Hematopoietic multipotent progenitor cell (in vitro differentiated cells): ENCODE measurements around the gene SCG5. TPM values are rescaled to one million over a fixed set of nuclear protein-coding genes. Genes with fewer than 3 reads are reported as not detected.
A peak's percentile ranks its signal among the peaks of the same experiment; 100 is the strongest.

ENCODE experiments used
- DNase-seq, 3 donors: peaks; one replicate each; pipeline ENCODE4 v3.0.0-alpha.2; 2011 to 2015; ENCODE audit warnings: low read depth in 2 of 3, low spot score in 2 of 3
- total RNA-seq: library from RNA; depleted of rRNA; stranded (reverse); fragments of >200 nt; gene quantifications from one replicate; pipeline ENCODE4 v1.2.3, GENCODE V29; 2012

The SCG5 gene
- total RNA-seq, 1 donor, result 0.27 TPM

DNA sequence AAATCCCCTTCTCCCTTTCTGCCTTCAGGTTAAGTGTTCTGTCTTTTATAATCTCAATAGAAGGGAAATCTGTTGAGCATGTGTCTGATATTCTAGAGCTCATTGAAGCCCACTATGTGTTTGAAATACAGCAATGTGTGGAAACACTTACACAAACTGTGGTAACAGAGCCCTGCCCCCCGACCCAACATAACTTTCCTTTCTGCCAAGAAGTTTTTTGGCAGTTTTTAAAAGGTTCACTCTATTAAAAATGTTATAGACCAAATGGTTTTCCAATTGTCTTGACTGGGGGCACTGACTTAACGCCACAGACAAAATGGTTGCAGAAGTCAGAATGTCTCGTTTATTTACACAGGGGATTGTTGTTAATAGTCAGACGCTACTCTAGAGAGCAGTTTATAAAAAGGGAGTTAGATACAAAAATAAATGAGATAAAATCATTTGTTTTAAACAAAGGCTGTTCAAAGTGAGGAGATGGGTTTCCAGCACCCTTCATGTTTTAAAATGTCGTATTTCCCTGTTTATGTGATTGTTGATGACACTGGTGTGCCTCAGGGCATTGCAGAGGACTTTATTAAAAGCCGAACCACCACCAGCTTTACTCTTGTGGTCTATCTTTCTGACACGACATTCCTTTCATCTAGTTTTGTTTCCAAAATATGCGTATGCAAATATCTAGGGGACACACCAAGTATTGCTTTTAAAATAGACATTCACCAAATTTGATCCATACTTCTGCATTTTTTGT, 49.6 kb downstream of the SCG5 start:
- no peak for DNase-seq

DNA sequence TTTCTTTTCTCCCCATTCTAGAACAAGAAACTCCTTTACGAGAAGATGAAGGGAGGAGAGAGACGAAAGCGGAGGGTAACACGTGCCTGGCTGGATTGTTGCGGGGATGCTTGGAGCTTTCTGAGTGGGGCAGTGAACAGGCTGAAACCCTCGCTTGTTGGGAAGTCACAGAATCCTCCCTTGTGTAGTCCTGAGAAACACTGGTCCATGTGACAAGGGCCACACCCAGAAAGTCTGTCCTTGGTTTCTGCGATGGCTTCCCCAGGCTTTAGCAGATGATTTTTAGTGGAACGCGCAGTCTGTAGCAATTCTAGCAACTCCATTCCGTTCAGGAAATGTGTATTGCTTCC, 50.2 kb downstream of the SCG5 start:
- no peak for DNase-seq

DNA sequence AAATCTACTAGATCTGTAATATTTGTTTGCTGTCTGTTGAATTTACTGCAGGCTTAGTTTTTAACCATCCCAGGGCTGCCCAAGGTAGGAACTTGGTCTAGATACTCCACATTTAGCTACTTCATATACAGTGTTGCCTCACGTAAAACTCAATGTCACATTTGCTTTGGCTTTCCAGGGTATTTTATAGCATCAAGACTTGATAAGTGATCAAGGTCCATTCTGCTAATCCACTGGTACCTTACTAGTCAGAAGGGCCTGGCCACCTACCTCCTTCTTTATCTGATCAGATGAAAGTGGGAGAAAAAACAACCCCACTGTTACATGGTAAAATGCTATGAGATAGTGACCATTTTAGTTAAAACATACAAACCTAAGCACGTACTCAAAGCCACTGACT, 50.8 kb downstream of the SCG5 start:
- no peak for DNase-seq

DNA sequence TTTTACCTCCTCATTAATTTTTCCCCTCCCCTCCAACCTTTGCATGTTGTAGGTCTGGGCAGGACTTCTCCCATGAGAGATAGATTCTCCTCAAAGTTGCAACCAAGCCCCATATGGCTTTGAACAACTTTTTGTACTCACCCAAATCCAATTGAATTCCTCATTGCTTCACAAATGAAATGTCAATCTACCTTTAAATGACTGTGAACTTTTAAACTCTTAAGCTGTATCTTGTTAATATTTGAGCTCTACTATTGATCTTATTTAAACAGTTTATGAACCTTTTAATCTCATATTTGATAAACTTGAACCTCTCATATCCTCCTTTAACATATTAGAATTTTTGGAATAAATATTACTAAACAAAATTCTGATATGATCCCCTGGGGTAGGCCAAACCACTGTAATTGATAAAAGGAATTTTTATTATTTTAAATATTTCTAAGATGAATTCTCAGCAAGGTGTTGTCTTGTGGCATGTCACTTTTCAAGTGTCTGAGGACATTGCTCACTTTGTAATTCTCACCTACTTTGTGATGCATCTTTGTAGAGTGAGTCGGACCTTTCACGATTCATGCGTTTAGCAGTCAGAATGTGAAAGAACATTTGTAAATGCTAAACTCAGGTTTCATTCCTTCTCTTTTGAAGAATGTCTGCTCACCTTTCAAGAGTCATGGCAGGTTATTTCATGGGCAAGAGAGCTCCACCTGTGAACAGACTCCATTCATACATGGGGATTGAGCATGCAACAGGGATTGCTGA, 52.9 kb downstream of the SCG5 start:
- no peak for DNase-seq

DNA sequence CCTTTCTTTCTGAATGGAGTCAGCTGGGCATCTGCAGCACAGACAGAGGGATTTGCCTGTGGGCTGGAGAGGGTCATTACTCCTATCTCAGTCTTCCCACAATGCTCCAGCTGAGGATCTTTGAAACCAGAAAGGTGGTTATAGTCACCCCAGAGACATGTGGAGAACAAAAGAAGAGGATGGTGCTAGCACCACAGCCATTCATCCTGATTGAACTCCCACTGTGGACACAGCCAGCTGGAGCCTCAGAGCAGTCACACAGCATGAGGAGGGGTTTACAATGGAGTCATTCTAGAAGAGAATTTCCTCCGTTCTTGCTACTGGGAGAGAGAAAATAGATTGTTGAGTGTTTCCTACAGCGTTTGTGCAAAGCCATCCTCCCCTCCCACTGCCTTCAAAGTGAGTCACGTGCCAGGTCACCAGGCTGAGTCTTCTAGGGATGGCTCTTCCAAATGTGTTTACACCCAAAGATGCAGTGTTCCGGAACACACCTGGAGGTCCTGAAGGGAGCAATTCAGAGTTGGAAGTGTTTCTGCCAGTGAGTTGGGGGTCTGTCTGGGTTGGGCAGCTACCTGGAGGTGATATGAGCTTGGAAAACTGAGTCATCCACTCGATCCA, 57.4 kb downstream of the SCG5 start:
- DNase-seq, result no peak

DNA sequence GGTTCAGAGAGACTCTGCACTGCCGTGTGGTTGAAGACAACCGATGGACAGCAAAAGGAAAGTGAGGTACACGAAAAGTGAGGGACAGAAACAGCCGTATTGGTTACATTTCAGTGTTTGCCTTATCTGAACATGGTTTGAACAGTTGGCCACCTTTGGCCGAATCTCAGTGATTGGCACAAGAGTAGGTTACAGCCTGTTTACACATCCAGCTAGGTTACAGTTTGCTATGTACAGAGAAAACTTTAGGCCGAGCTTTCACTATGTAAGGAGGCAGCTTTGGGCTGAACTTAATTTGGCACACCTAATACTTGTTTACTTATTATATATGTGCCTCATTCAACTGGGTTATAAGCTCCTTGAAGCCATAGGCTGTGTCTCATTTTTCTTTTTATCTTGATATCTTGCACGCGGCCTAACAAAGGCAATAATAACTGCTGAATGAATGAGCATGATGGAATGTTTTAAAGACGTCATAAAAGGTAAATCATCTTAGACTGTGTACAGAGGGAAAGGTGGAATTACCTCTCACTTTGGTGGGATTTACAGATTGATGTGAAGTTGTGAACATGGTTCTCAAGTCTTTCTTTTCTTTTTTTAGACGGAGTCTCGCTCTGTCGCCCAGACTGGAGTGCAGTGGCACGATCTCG, 59.1 kb downstream of the SCG5 start:
- no peak for DNase-seq

DNA sequence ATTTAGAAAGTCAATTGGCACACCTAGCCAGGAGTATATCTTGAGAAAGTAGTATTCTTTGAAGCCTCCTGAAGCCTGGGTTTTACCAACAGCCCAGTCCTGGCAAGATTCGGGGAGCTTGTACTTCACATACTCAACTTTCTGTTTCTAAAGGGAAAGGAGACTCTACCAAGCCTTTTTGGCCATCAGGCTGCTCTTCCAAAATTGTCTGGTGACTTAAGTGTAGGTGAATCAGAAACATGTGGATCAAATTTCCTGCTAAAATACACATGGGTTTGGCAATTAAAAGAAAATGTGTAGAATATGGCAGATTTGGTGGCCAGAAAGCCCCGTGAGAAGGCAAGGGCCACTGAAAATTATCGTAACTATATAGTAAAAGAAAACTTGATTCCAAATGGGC, 60.4 kb downstream of the SCG5 start:
- DNase-seq, result no peak

DNA sequence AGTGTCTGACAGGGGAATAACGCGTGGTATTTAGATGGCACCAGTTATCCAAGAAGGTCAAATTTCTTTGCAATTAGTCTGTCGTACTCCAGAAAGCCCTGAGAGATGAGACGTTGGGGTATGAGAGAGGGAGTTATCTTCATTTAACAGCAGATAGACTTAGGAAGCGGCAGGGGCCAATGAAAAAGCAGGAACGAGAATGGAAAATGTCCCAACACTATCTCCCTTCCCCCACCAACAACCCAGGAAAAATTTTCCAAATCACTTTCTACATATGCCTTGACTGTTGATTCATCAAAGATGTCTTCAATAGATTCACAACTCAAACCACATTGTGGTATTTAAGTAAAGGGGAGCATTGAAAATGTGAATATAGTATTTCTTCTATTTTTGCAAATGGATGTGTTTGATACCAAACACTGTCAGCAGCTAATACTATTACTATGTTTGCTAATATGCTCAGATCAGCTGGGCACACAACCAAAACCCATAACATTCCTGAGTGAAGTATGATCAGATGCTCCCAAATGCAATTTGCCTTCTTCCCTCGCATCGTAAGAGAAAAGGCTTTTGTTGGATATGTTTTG, 63.0 kb downstream of the SCG5 start:
- no peak for DNase-seq

DNA sequence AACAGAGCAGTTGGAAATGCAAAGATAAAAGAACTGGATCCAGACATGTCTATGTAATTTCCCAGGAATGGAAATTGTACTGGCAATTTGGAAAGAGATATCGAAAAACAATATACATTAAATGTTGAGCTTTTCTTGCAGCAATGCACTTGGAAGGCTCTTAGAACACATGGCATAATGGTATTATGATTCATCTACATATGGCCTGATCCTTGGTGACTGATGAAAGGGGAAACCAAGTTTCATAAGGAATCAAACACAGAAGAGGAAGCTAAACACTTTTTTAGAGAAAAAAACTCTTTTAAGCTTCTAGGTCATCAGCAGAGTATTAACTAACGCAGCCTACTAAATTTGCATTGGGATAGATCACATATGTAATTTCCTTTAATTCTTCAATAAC, 63.9 kb downstream of the SCG5 start:
- DNase-seq, result no peak

DNA sequence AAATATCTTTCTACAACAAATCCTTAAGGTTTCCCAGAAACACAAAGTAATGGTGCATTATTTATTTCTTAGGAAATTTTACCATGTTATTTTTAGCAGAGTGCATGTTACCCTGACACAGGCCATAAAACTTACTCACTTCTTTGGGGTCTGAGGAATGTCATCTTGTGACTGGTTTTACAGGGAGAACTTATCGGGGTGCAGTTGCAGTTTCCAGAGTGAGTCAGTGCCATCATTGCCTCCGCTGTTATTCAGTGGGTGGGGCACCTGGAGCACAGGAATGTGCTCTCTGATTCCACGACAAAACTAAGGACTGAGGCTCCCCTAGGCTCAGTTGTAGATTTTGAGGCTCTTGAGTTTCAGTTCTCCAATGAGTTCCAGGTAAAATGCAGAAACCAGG, 65.2 kb downstream of the SCG5 start:
- DNase-seq, result no peak

DNA sequence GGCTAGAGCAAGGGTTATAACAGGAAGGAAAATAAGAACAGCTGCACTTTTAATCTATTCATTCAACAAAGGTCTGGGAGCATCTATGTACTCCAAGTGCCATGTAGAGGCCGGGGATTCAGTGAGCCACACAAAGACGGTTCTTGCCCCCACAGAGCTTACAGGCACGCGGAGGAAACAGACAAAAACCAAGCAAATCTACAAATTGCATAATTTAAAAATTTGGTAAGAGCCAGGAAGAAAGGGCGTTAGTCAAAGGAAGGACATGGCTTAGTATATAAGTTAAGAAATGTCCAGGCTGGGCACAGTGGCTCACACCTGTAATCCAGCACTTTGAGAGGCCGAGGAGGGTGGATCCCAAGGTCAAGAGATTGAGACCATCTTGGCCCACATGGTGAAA, 65.9 kb downstream of the SCG5 start:
- no peak for DNase-seq

DNA sequence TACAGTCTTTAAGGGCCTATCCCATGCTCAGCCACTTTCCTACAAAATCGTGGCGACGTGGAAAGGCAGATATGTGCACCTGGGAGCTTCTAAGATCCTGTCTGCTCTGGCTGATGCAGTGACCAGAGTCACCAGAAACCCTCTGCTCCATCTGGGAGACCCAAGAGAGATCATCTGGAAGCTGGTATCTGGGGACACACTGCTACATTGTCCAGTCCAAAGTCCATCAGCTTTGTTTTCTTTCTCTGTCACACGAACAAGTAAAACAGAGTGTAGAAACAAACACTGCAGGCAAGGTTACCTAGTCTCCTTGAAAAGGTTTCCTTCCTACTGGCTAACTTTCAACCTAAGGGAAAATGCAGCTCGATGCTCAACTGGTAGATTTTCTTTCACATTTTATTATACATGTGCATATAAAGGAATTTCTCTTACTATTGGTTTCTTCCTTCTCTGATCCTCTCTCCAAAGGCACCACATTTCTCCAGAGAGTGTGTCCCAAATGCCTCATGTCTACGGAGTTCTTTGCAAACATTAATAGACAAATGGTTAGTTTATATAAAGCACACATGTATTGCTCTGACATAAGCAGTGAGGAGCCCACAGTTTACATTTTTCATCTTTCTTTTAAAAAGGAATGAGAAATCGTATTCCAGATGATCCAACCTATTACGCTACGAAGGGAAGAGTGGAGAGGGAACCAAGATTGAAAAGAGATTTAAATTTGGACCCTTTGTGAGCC, 68.0 kb downstream of the SCG5 start:
- DNase-seq, result no peak

DNA sequence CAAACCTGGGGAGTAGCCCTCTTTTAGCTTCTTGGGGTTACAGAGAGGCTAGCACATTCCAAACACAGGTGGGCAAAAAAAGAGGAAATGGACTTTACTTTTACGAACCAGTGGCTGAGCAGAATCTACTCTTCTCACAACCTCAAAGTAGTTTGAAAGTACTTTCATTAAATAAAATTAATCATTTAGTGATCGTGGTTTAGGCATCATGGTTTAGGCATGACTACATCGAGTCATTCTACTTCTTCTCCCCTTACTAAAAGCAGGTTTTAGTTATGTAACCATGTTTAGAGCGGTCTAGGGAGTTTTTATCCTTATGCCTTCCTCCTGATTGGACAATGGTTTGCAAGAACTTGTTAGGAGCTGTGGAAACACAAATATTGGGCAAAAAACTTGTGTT, 73.8 kb downstream of the SCG5 start:
- DNase-seq, result no peak

DNA sequence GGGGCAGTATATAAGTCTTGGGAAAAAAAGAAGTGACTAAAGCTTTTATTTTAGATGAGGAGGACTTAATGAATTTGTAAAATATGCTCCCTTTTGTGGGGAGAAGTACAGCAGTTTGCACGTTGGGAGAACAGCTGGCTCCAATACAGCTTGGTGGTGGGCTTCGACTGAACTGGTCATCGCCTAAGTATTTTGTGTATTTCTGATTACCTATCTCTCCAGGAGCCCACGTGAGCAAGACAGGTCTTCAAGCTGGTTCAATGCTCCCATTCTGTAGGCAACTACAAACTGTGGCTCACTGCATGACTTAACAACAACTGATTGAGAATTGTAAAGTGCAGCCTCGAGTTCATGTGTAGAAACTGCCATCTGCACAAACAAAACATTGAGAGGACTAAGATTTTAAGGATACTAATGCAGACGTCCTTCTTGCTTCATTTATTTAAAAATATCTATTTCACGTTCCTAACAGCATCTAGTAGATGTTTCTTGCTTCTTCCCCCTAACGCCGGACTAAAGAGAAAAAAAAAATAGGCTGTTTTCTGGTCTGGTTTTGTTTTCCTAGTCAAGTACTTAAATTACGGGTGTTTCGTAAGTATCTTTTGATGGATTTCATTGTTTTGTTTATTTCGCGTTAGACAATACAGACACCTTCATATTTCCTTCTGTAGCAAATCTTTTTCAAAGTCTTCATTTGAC, 74.9 kb downstream of the SCG5 start:
- DNase-seq, result no peak

DNA sequence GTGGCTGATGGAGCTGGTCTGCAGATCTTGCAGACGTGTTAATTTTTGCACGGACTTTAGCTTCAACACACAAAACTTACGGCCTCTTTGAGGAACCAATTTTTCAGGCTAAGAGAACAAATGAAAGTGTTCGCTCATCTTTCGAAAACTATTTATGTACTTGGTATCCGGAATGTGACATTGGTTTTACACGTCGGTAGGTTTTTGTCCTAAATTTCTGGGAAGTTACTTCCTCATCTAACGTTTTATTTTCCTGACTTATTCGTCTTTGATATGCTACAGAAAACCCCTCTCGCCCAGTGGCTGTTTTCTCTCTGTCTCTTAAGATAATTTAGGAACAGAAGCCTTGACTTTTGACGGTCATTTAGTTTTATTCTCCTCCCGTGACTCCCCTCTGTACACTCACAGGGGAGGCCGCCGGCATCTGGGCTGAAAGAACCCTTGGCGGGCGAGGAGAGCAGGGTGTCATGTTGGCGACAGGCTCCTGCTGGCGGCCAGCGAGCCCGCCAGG, 75.5 kb downstream of the SCG5 start:
- peak in 1 of 3 donors; percentile 51 for DNase-seq

DNA sequence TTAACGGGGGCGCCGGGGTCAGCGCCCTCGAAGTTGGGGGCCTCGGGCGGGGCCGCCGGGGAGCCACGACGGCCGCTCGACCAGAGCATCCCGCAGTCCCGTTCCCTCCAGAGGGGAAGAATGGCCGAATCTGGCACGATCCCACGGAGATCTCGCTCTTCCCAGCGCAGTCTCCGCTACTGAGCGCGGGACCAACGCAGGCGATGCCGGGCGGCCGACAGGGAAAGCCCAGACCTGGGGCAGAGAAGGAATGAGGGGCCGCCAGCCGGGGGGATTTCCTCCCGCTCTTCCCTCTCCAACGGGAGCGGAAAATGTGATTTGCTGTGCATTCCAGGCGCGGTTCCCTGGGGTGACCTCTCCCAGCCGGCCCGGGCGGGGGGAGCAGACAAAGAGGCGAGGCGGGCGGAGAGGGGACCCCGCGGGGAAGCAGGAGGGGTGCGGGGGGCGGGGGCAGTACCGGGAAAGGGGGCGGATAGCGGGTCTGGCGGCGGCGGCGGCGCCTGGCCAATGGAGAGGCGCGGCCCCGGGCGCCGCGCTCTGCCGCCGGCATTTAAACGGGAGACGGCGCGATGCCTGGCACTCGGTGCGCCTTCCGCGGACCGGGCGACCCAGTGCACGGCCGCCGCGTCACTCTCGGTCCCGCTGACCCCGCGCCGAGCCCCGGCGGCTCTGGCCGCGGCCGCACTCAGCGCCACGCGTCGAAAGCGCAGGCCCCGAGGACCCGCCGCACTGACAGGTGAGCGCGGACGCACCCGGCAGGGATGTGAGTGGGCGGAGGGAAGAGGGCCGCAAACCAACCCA, 76.1 kb downstream of the SCG5 start, which contains the start of gene GREM1:
GREM1 (plus strand) TSS at position 579 of the 801 bp plus-strand sequence. CDS start 12,687 bp downstream, outside the sequence.
- DNase-seq, result no peak

DNA sequence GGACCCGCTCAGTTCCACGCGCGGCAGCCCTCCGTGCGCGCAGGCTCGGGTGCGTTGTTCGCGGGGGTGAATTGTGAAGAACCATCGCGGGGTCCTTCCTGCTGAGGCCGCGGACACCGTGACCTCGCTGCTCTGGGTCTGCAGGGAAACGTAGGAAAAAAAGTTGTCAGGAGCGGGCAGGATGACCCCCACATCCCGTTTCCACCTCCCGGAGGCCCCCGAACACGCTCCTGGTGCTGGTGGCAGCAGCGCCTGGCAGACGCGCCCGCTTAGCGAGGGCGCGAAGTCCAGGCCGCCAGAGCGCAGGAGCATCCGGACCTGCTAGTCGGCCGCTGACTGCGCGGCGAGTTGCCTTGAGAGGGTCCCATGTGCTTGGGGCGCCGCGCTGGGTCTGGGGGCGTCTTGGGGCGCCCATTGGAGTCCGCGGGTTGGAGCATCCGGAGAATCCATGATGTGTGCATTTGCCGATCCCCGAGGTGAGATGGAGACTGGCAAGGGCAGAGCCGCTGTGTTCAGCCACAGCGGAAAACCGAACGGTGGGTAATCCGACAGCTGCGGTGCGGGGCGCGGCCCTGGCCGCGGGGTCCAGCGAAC, 76.8 kb downstream of the SCG5 start:
- DNase-seq, result no peak
